Astrocyte (in vitro differentiated cells and primary cell): ENCODE results near the gene UGT1A4.

ENCODE experiments used
- EZH2 ChIP-seq: IDR thresholded peaks from 2 replicates; pipeline ENCODE4 v1.6.1; 2012; ENCODE audit warnings: mild to moderate bottlenecking, low read length, inconsistent platforms; ENCODE audit not compliant: insufficient read depth
- TF ChIP-seq, protein P1 (sequence below): IDR thresholded peaks from 2 replicates; pipeline ENCODE4 v1.5.1; 2011; ENCODE audit warnings: low read depth, mild to moderate bottlenecking, inconsistent platforms, low read length, moderate library complexity; ENCODE audit not compliant: insufficient read depth

DNA sequence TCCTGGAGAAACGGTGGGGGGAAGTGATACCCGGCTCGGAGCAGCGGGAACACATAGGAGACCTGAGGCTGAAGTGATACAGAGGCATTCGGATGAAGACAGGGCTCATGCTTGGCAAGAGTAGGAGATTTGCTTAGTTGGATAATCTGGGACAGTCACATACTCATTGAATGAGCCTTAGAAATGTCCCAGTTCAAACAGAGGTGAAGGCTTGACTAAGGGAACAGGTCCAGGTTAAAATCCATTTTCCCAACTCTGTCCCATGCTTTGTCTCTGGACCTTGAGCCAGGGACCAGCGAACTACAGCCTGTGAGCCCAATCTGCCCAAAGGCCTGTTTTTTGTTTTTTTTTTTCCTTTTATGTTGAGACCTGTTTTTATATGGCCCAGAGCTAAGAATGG, 24.6 kb upstream of the UGT1A4 start:
- TF ChIP-seq, protein P1, sequence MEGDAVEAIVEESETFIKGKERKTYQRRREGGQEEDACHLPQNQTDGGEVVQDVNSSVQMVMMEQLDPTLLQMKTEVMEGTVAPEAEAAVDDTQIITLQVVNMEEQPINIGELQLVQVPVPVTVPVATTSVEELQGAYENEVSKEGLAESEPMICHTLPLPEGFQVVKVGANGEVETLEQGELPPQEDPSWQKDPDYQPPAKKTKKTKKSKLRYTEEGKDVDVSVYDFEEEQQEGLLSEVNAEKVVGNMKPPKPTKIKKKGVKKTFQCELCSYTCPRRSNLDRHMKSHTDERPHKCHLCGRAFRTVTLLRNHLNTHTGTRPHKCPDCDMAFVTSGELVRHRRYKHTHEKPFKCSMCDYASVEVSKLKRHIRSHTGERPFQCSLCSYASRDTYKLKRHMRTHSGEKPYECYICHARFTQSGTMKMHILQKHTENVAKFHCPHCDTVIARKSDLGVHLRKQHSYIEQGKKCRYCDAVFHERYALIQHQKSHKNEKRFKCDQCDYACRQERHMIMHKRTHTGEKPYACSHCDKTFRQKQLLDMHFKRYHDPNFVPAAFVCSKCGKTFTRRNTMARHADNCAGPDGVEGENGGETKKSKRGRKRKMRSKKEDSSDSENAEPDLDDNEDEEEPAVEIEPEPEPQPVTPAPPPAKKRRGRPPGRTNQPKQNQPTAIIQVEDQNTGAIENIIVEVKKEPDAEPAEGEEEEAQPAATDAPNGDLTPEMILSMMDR: no peak
- no peak for TF ChIP-seq EZH2
